GM19324 (cell line): Measurements from ENCODE around the gene IRF6.

Experiments used
- ATAC-seq: cut with Tn5 transposase; IDR thresholded peaks from one replicate; pipeline ENCODE4 v1.9.1; 2021; ENCODE audit warnings: mild to moderate bottlenecking, moderate library complexity; ENCODE audit not compliant: unreplicated experiment, low FRiP score

Gene IRF6

GRCh38 chr1:209791920-209792319 lies 14.0 kb downstream of the IRF6 start:
- ATAC-seq = no peak

- ATAC-seq = no peak
Observed at GRCh38 chr1:209790286-209791193, 15.4 kb downstream of the IRF6 start.

GRCh38 chr1:209789245-209789644 lies 16.7 kb downstream of the IRF6 start:
- no peak for ATAC-seq

GRCh38 chr1:209787551-209787950 lies 18.4 kb downstream of the IRF6 start:
- ATAC-seq = no peak

- ATAC-seq = no peak
Observed at GRCh38 chr1:209786146-209786545, 19.8 kb downstream of the IRF6 start.

- ATAC-seq = no peak
Observed at GRCh38 chr1:209785592-209785991, 20.4 kb downstream of the IRF6 start.

- ATAC-seq = peak; percentile 99
Observed at GRCh38 chr1:209784265-209785169, 21.4 kb downstream of the IRF6 start, which contains the start of gene C1orf74. Gene C1orf74 (minus strand): TSS chr1:209784559. CDS start chr1:209783634, 925 bp downstream.

GRCh38 chr1:209783386-209783785 lies 22.6 kb downstream of the IRF6 start:
- ATAC-seq = no peak

- no peak for ATAC-seq
Observed at GRCh38 chr1:209780268-209780667, 25.7 kb downstream of the IRF6 start.

GRCh38 chr1:209778102-209778501 lies 27.8 kb downstream of the IRF6 start:
- ATAC-seq = no peak

- no peak for ATAC-seq
Observed at GRCh38 chr1:209777587-209777986, 28.4 kb downstream of the IRF6 start.

- no peak for ATAC-seq
Observed at GRCh38 chr1:209775678-209776077, 30.3 kb downstream of the IRF6 start.

GRCh38 chr1:209774592-209774991 lies 31.4 kb downstream of the IRF6 start:
- ATAC-seq = no peak

- no peak for ATAC-seq
Observed at GRCh38 chr1:209772126-209772525, 33.8 kb downstream of the IRF6 start.

GRCh38 chr1:209770636-209771415 lies 35.1 kb downstream of the IRF6 start:
- no peak for ATAC-seq

- no peak for ATAC-seq
Observed at GRCh38 chr1:209769971-209770370, 36.0 kb downstream of the IRF6 start.

- peak; percentile 76 for ATAC-seq
Observed at GRCh38 chr1:209769171-209769904, 36.6 kb downstream of the IRF6 start.

GRCh38 chr1:209768354-209768774 lies 37.6 kb downstream of the IRF6 start:
- ATAC-seq = peak; percentile 62

- no peak for ATAC-seq
Observed at GRCh38 chr1:209767706-209768105, 38.2 kb downstream of the IRF6 start.

- ATAC-seq = no peak
Observed at GRCh38 chr1:209767096-209767495, 38.8 kb downstream of the IRF6 start.
